Measurements from ENCODE around the gene DMBX1. TPM values are rescaled to one million over a fixed set of nuclear protein-coding genes. Genes with fewer than 3 reads are reported as not detected.

Gene DMBX1
- polyA plus RNA-seq, 1 donor from 2014 or later: 0.28 TPM

GRCh38 chr1:46523496-46524353 is 34.1 kb downstream of the DMBX1 start:
- H4K20me1 ChIP-seq (ENCODE audit: insufficient read depth): no peaks in the 10 kb centered on the region
- TF ChIP-seq POLR2AphosphoS5 (IDR thresholded peaks at IDR 0.05) (no peak), REST (IDR thresholded peaks at IDR 0.05; ENCODE audit: borderline replicate concordance) (no peak), RAD21 (conservative IDR thresholded peaks at IDR 0.05) (no peak), MXI1 (conservative IDR thresholded peaks at IDR 0.05; ENCODE audit: poor library complexity, severe bottlenecking) (no peak), TAF1 (IDR thresholded peaks at IDR 0.05; ENCODE audit: low read depth) (no peak), EZH2 (IDR thresholded peaks at IDR 0.05; ENCODE audit: borderline replicate concordance, insufficient read depth, low read length, poor library complexity, severe bottlenecking) (no peak), SMC3 (conservative IDR thresholded peaks at IDR 0.05; ENCODE audit: poor library complexity) (no peak), EP300 (conservative IDR thresholded peaks at IDR 0.05; ENCODE audit: poor library complexity, severe bottlenecking) (no peak), CTCF (IDR thresholded peaks at IDR 0.05; ENCODE audit: poor library complexity, severe bottlenecking) (no peak)

GRCh38 chr1:46524843-46525242 is 35.2 kb downstream of the DMBX1 start:
- no peak overlapping the region for H2AFZ ChIP-seq (ENCODE audit: low read depth, low read length)
- H3K9ac ChIP-seq (ENCODE audit: low read length): no peak overlapping the region
- H3K4me2 ChIP-seq (ENCODE audit: low read length): no peak overlapping the region
- no peaks in the 10 kb centered on the region for H3F3A ChIP-seq (ENCODE audit: insufficient read depth, low read length, poor library complexity, severe bottlenecking)
- no peak overlapping the region for H3K4me3 ChIP-seq (ENCODE audit: low read length)
- no peaks in the 10 kb centered on the region for H4K20me1 ChIP-seq (ENCODE audit: insufficient read depth)
- no peak overlapping the region for H3K27ac ChIP-seq (ENCODE audit: low read length)
- H3K9me3 ChIP-seq (ENCODE audit: low read length): no peaks in the 10 kb centered on the region
- peaks cover 46% of the 10 kb centered on the region for H3K27me3 ChIP-seq (ENCODE audit: insufficient read depth, low read depth, low read length)
- no peak for TF ChIP-seq EP300 (conservative IDR thresholded peaks at IDR 0.05; ENCODE audit: poor library complexity, severe bottlenecking)
- no peak for TF ChIP-seq POLR2AphosphoS5 (IDR thresholded peaks at IDR 0.05)
- TF ChIP-seq REST (IDR thresholded peaks at IDR 0.05; ENCODE audit: borderline replicate concordance): no peak
- no peak for TF ChIP-seq TAF1 (IDR thresholded peaks at IDR 0.05; ENCODE audit: low read depth)
- TF ChIP-seq SMC3 (conservative IDR thresholded peaks at IDR 0.05; ENCODE audit: poor library complexity): no peak
- TF ChIP-seq MXI1 (conservative IDR thresholded peaks at IDR 0.05; ENCODE audit: poor library complexity, severe bottlenecking): no peak
- no peak for TF ChIP-seq RAD21 (conservative IDR thresholded peaks at IDR 0.05)
- no peak for TF ChIP-seq EZH2 (IDR thresholded peaks at IDR 0.05; ENCODE audit: borderline replicate concordance, insufficient read depth, low read length, poor library complexity, severe bottlenecking)
- TF ChIP-seq CTCF (IDR thresholded peaks at IDR 0.05; ENCODE audit: poor library complexity, severe bottlenecking): no peak
- no peaks in the 10 kb centered on the region for H3K79me2 ChIP-seq (replicated peaks; ENCODE audit: insufficient read depth, low read length)
- no peaks in the 10 kb centered on the region for H3K9me2 ChIP-seq (ENCODE audit: insufficient read depth, low read length)
- no peaks in the 10 kb centered on the region for H3K36me3 ChIP-seq (ENCODE audit: insufficient read depth, low read length)

More at GRCh38 chr1:46523496-46524353, 34.1 kb downstream of the DMBX1 start:
- H3K36me3 ChIP-seq (ENCODE audit: insufficient read depth, low read length): no peaks in the 10 kb centered on the region
- no peaks in the 10 kb centered on the region for H3F3A ChIP-seq (ENCODE audit: insufficient read depth, low read length, poor library complexity, severe bottlenecking)
- no peaks in the 10 kb centered on the region for H3K9me3 ChIP-seq (ENCODE audit: low read length)
- no peak overlapping the region for H3K9ac ChIP-seq (ENCODE audit: low read length)
- no peaks in the 10 kb centered on the region for H3K9me2 ChIP-seq (ENCODE audit: insufficient read depth, low read length)
- H3K79me2 ChIP-seq (replicated peaks; ENCODE audit: insufficient read depth, low read length): no peaks in the 10 kb centered on the region
- peaks cover 37% of the 10 kb centered on the region for H3K27me3 ChIP-seq (ENCODE audit: insufficient read depth, low read depth, low read length)
- H2AFZ ChIP-seq (ENCODE audit: low read depth, low read length): no peak overlapping the region
- H3K4me2 ChIP-seq (ENCODE audit: low read length): no peak overlapping the region
- H3K27ac ChIP-seq (ENCODE audit: low read length): no peak overlapping the region
- H3K4me3 ChIP-seq (ENCODE audit: low read length): no peak overlapping the region

Data from neural cell (in vitro differentiated cells).